Measurements from ENCODE around the gene PLEKHM3. TPM values are rescaled to one million over a fixed set of nuclear protein-coding genes. Genes with fewer than 3 reads are reported as not detected.

The PLEKHM3 gene
- total and polyA plus RNA-seq, 4 donors = 3.0 to 18.3 (median 5.5) TPM

- TF ChIP-seq, protein P1, sequence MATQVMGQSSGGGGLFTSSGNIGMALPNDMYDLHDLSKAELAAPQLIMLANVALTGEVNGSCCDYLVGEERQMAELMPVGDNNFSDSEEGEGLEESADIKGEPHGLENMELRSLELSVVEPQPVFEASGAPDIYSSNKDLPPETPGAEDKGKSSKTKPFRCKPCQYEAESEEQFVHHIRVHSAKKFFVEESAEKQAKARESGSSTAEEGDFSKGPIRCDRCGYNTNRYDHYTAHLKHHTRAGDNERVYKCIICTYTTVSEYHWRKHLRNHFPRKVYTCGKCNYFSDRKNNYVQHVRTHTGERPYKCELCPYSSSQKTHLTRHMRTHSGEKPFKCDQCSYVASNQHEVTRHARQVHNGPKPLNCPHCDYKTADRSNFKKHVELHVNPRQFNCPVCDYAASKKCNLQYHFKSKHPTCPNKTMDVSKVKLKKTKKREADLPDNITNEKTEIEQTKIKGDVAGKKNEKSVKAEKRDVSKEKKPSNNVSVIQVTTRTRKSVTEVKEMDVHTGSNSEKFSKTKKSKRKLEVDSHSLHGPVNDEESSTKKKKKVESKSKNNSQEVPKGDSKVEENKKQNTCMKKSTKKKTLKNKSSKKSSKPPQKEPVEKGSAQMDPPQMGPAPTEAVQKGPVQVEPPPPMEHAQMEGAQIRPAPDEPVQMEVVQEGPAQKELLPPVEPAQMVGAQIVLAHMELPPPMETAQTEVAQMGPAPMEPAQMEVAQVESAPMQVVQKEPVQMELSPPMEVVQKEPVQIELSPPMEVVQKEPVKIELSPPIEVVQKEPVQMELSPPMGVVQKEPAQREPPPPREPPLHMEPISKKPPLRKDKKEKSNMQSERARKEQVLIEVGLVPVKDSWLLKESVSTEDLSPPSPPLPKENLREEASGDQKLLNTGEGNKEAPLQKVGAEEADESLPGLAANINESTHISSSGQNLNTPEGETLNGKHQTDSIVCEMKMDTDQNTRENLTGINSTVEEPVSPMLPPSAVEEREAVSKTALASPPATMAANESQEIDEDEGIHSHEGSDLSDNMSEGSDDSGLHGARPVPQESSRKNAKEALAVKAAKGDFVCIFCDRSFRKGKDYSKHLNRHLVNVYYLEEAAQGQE (IDR thresholded peaks at IDR 0.05) = no peak
- TF ChIP-seq HNF4A (conservative IDR thresholded peaks at IDR 0.05) (no peak), TAF1 (conservative IDR thresholded peaks at IDR 0.05) (no peak), YY1 (IDR thresholded peaks at IDR 0.05) (no peak), FOXA1 (IDR thresholded peaks at IDR 0.05) (no peak), SP1 (IDR thresholded peaks at IDR 0.05) (no peak), GABPA (IDR thresholded peaks at IDR 0.05 in 1 of 2, conservative IDR thresholded peaks at IDR 0.05 in 1 of 2) (no peak), FOXA2 (IDR thresholded peaks at IDR 0.05) (no peak), NR2F2 (IDR thresholded peaks at IDR 0.05) (no peak), EGR1 (IDR thresholded peaks at IDR 0.05; ENCODE audit: low read depth in 2 of 2) (no peak), RXRA (IDR thresholded peaks at IDR 0.05) (no peak), RAD21 (IDR thresholded peaks at IDR 0.05) (no peak), HNF4G (IDR thresholded peaks at IDR 0.05) (no peak), JUND (IDR thresholded peaks at IDR 0.05) (no peak)
- TF ChIP-seq, protein P2, sequence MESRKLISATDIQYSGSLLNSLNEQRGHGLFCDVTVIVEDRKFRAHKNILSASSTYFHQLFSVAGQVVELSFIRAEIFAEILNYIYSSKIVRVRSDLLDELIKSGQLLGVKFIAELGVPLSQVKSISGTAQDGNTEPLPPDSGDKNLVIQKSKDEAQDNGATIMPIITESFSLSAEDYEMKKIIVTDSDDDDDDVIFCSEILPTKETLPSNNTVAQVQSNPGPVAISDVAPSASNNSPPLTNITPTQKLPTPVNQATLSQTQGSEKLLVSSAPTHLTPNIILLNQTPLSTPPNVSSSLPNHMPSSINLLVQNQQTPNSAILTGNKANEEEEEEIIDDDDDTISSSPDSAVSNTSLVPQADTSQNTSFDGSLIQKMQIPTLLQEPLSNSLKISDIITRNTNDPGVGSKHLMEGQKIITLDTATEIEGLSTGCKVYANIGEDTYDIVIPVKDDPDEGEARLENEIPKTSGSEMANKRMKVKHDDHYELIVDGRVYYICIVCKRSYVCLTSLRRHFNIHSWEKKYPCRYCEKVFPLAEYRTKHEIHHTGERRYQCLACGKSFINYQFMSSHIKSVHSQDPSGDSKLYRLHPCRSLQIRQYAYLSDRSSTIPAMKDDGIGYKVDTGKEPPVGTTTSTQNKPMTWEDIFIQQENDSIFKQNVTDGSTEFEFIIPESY (IDR thresholded peaks at IDR 0.05) = no peak
- TF ChIP-seq, protein P3, sequence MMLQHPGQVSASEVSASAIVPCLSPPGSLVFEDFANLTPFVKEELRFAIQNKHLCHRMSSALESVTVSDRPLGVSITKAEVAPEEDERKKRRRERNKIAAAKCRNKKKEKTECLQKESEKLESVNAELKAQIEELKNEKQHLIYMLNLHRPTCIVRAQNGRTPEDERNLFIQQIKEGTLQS (IDR thresholded peaks at IDR 0.05) = no peak
- TF ChIP-seq, protein P4, sequence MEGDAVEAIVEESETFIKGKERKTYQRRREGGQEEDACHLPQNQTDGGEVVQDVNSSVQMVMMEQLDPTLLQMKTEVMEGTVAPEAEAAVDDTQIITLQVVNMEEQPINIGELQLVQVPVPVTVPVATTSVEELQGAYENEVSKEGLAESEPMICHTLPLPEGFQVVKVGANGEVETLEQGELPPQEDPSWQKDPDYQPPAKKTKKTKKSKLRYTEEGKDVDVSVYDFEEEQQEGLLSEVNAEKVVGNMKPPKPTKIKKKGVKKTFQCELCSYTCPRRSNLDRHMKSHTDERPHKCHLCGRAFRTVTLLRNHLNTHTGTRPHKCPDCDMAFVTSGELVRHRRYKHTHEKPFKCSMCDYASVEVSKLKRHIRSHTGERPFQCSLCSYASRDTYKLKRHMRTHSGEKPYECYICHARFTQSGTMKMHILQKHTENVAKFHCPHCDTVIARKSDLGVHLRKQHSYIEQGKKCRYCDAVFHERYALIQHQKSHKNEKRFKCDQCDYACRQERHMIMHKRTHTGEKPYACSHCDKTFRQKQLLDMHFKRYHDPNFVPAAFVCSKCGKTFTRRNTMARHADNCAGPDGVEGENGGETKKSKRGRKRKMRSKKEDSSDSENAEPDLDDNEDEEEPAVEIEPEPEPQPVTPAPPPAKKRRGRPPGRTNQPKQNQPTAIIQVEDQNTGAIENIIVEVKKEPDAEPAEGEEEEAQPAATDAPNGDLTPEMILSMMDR (IDR thresholded peaks at IDR 0.05; ENCODE audit: low read depth, low read length, missing input control) = no peak
- TF ChIP-seq, protein P5, sequence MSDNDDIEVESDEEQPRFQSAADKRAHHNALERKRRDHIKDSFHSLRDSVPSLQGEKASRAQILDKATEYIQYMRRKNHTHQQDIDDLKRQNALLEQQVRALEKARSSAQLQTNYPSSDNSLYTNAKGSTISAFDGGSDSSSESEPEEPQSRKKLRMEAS (IDR thresholded peaks at IDR 0.05) = no peak
- H3K27ac ChIP-seq (ENCODE audit: low read depth in 1 of 2, low read length in 2 of 2) = no peak overlapping the region
Observed at GRCh38 chr2:207876842-207877535, 148.3 kb downstream of the PLEKHM3 start.

More at GRCh38 chr2:207876842-207877535, 148.3 kb downstream of the PLEKHM3 start:
- no peaks in the 10 kb centered on the region for H3K27me3 ChIP-seq (ENCODE audit: control insufficient read depth in 4 of 4, insufficient read depth in 4 of 4, low read length in 3 of 4)
- no peaks in the 10 kb centered on the region for H3K36me3 ChIP-seq (ENCODE audit: control insufficient read depth in 4 of 4, insufficient read depth in 3 of 4, low read depth in 1 of 4, low read length in 3 of 4)
- DNase-seq (ENCODE audit: low spot score) = no peak
- H3K9ac ChIP-seq (ENCODE audit: low read depth in 1 of 2, low read length in 2 of 2) = no peak overlapping the region
- no peaks in the 10 kb centered on the region for H3K9me3 ChIP-seq (ENCODE audit: control insufficient read depth in 4 of 4, low read length in 3 of 4)
- H3K4me1 ChIP-seq (ENCODE audit: control insufficient read depth in 4 of 4, insufficient read depth in 4 of 4, low read length in 3 of 4) = peaks cover 0 to 5% (median 2%) of the 10 kb centered on the region in 4 donors
- WGBS = 62% methylated on average over 4 of the region's 4 CpGs
- H3K4me3 ChIP-seq (ENCODE audit: low read depth in 1 of 3, low read length in 3 of 3) = no peak overlapping the region

Measured in liver (tissue), 9 donors.